Measurements from ENCODE around the gene UHRF1.
"Not testable (repeated sequence)": the region's sequence is repeated elsewhere in the genome, so short reads cannot be mapped to it uniquely, and the experiment has no call there.

The UHRF1 gene

DNA sequence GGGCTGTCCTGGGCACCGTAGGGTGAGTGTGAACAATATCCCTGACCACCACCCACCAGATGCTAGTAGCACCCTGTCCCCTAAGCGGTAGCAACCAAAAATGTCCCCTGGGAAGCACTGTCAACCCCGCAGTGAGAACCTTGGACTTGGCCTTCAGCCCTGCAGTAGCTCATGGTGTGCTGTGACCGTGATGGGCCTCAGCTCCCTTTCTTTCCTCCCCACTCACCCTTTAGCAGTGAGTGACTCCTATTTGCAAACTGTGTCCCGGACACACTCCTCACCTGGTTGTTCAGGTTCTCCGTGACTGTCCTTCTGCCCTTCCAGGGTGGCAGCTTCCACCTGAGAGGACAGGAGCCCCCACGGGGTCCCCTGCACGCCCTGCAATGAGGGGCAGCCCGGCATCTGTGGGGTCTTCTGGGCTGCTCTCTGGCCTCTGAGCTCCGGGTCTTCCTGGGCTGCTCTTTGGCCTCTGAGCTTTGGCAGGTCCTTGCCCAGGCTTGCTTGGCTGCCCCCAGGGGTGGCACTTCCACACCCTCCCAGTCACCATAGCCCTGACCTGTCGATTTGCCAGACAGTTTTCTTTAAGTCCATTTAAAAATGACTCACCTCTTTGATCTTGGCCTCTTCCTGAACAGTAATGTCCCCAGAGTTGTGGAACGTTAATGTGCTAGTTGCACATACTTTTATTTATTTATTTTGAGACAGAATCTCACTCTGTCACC lies 63.4 kb downstream of the UHRF1 start:
- DNase-seq, result no peak

GRCh38 chr19:4974880-4975469 lies 65.7 kb downstream of the UHRF1 start:
- no peak for DNase-seq

- DNase-seq, result not testable (repeated sequence)
Measured at GRCh38 chr19:4975601-4976000, 66.3 kb downstream of the UHRF1 start.

DNA sequence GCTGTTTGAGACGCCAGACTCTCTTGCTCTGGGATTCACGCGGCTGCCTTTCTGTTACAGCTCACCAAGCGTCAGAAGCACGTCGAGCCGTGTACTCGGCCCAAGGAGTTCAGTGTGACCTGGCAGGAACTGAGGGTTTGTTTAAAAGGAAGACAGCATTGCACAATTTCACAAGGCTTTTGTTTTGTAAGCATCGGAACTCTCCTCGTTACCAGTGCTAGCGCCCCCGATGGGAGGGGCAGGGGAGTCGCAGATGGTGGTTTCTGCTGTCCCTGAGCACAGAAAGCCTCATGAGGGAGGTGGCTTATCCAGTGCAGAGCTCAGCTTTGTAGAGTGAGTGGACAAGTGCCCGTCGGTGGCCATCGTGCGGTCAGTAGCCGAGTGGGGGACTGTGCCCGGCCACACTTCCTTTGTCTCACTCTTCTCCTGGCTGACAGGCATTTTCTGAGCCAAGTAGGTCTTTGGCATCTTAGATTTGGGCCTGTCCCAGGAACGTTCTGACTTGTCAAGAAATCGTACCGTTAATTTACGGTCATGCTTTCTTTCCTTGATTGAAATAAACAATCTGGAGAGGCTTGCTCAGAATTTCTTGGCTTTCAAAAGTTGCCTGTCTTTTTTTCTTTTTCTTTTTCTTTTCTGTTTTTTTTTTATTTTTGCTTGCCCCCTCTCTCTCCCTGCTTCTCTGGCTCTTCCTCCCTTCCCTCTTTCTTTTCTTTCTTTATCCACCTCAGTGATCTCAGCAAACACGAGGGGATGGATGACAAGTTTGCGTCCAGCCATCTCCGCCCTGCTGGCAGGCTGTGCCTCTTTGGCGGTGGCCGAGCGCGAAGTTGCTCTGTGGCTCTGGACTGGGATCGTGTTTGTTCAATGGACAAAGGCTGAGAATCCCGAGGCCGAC lies 67.3 kb downstream of the UHRF1 start:
- no peak for DNase-seq

- no peak for DNase-seq
Measured at GRCh38 chr19:4977299-4978174, 68.2 kb downstream of the UHRF1 start.

GRCh38 chr19:4979211-4979807 lies 70.0 kb downstream of the UHRF1 start:
- no peak for DNase-seq

DNA sequence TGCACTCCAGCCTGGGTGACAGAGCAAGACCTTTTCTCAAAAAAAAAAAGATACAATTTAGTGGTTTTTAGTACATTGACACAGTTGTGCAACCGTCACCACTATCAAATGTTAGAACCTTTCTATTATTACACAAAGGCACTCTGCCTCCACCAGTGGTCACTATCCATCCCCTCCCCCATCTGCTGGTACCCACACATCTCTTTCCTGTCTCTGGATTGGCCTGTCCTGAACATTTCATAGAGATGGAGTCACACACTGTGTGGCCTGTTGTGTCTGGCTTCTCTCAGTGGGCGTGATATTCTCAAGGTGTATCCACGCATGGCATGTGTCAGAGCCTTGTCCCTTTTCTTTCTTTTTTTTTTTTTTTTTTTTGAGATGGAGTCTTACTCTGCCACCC lies 70.8 kb downstream of the UHRF1 start:
- DNase-seq, result no peak

- DNase-seq, result no peak
Measured at GRCh38 chr19:4980838-4981680, 71.8 kb downstream of the UHRF1 start.

DNA sequence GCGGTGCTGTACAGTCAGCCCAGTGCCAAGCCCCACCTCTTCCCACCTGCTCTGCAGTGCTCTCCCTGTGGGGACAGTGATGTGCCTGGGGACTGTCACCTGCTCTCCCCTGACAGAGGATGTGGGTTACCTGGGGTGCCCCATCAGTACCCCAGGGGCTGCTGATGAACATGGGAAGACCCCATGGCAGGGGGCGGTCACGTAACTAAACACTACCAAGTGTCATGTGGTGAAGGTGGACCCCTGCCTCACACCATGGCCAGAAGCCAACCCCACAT lies 72.3 kb downstream of the UHRF1 start:
- no peak for DNase-seq

GRCh38 chr19:4983346-4984105 lies 74.2 kb downstream of the UHRF1 start:
- no peak for DNase-seq

GRCh38 chr19:4984106-4984380 lies 74.7 kb downstream of the UHRF1 start:
- no peak for DNase-seq

- no peak for DNase-seq
Measured at GRCh38 chr19:4984438-4984990, 75.2 kb downstream of the UHRF1 start.

DNA sequence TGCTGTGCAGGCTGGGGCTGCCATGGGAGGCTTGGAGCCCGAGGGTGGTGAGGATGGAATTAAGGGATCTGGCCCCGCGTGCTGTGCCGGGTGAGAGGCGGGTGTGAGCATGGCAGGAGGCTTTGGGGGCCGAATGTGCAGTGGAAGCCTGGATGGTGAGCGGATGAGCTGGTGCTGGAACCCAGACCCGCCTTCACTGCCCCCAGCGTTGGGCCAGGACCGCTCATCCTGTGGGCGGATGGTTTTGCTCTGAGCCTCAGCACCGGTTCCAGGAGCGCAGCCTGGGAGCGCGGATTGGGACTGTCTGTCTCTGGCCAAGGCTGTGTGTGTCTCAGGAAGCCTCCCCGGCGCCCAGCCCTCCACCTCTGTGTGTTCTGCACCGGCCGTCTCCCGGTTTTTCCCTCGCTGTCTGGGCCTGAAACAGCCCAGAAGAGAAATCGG lies 76.3 kb downstream of the UHRF1 start:
- DNase-seq, result no peak

DNA sequence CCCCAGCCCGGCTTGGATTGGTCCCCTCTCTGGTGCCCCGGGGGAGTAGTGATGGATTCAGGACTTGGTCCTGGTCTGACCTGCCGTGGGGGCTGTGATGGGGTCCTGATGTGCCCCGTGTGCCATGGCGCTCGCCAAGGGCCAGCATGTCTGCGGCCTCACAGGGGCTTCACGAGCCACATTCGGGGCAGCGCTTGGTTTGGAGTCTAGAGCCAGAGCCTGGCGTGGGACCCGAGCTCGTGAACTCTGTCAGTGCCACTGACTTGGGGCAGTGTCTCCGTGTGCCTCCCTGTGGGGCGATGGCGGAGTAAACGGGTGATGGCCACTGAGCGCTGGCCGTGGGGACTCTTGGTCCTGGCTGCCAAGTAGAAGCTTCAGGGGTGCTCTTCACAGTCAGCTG lies 76.8 kb downstream of the UHRF1 start:
- no peak for DNase-seq

DNA sequence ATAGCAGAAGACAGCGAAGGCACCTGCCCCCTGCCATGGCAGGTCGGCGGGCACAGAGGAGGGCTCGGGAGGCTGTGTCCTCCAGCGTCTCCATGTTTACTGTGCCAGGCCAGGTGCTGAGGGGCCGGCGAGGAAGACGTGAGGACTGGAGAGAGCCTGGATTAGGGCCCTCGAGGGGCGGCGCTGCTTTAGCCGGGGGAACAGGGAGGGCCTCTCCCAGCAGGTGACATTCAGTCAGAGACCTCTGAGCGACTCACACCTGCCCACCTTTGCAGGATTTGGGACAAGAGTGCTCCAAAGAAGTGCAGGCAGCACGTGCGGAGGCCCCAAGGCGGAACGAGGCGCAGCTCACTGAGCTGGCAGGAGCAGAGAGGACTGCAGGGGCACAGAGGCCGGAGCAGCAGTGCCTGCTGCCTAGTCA lies 77.2 kb downstream of the UHRF1 start:
- no peak for DNase-seq

- DNase-seq, result no peak
Measured at GRCh38 chr19:4987256-4987655, 78.0 kb downstream of the UHRF1 start.

GRCh38 chr19:4987692-4988370 lies 78.5 kb downstream of the UHRF1 start:
- DNase-seq, result no peak

DNA sequence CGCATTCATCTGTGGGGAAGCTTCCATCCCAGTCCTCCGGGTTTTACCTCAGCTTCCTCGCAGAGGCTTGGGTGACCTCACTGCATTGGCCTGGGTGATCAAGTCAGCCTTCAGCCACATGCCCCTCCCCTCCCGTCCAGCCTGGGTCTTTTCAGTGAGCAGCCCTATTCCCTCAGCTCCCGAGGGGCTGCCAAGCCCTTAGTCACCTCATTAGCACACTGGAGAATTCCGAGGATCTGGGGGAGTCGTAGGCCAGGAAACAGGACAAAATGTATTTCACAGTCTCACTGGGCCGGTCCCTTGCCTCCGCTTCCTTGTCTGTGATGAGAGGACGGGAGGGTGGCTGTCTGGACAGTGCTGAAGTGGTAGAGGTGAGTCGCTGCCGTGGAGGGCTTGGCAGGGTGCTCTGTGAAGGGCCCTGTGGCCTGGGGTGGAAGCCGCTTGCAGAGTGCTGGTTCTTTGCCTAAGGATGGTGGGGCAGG lies 79.5 kb downstream of the UHRF1 start:
- DNase-seq, result no peak

- no peak for DNase-seq
Measured at GRCh38 chr19:4990306-4990705, 81.0 kb downstream of the UHRF1 start.

DNA sequence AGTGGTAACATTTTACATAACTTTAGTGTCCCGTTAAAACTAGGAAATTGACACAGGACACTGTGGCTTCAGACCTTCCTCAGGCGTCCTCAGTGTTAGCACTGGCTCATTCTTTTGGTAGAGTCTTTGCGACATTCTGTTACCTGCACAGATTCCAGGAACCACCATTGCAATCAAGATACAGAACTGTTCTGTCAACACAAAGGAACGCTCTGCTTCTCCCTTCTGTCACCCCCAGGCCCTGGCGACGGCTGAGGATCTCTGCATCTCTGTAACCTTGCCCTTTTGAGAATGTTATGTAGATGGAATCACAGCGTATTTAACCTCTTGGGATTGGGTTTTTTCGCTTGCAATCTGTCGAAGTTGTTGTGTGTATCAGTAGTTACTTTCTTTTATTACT lies 82.2 kb downstream of the UHRF1 start:
- DNase-seq, result no peak
